Left lung (tissue), 10 donors: Measurements from ENCODE around the gene EFNA4. TPM values are rescaled to one million over a fixed set of nuclear protein-coding genes. Genes with fewer than 3 reads are reported as not detected.

Source experiments
- ATAC-seq: fragments of 200-7000 bp; cut with Tn5 transposase; one replicate; pipeline ENCODE4 v1.9.1; 2020; ENCODE audit warnings: moderate library complexity
- DNase-seq, 4 donors: peaks; one replicate each; pipeline ENCODE4 v3.0.0-alpha.2; 2013 to 2020
- H3K27ac ChIP-seq, 2 donors: fragments of 200-600 bp; sonication (generic) in 1 of 2; one replicate each; pipeline versions ENCODE4 v1.5.0 to v1.8.0; 2020 to 2021
- H3K27me3 ChIP-seq, 2 donors: fragments of 200-600 bp; sonication (generic) in 1 of 2; one replicate each; pipeline versions ENCODE4 v1.5.0 to v1.8.0; 2020 to 2021
- H3K36me3 ChIP-seq, 2 donors: fragments of 200-600 bp; sonication (generic) in 1 of 2; one replicate each; pipeline versions ENCODE4 v1.5.0 to v1.8.0; 2020 to 2021
- H3K4me1 ChIP-seq, 2 donors: fragments of 200-600 bp; one replicate each; pipeline ENCODE4 v1.8.0; 2021
- H3K4me3 ChIP-seq, 2 donors: fragments of 200-600 bp; sonication (generic) in 1 of 2; one replicate each; pipeline versions ENCODE4 v1.5.0 to v1.8.0; 2020 to 2021; ENCODE audit warnings: mild to moderate bottlenecking in 1 of 2
- H3K9me3 ChIP-seq, 2 donors: fragments of 200-600 bp; sonication (generic) in 1 of 2; one replicate each; pipeline versions ENCODE4 v1.5.0 to v1.8.0; 2020 to 2021
- CTCF ChIP-seq, 2 donors: fragments of 200-600 bp; sonication (generic) in 1 of 2; IDR thresholded peaks; one replicate each; pipeline versions ENCODE4 v1.5.0 to v1.8.0; 2021; ENCODE audit warnings: antibody characterized with exemption in 2 of 2
- intact Hi-C, 2 donors: fragments of 100-400 bp; cut with DNase I; formaldehyde crosslinking; loops; one replicate each; pipeline versions ENCODE4 v1.11.2 to v1.14.2; 2022
- polyA plus RNA-seq, 6 donors: library from polyadenylated mRNA; unstranded; fragments of 120-200 nt; gene quantifications; one replicate each; pipeline ENCODE4 v1.2.1, GENCODE V29; 2013; ENCODE audit not compliant: insufficient read length in 6 of 6
- total RNA-seq, 2 donors: library from RNA; stranded (reverse); fragmentation: NEBNext Ultra II Directional; extraction: Animal tissue kit (Norgen Biotek cat#: 25700); gene quantifications; one replicate each; pipeline ENCODE4 v1.2.1, GENCODE V29; 2021
- donor health status: DM: no; HTN: yes; CAD: no.
- donor health status: DM: no; HTN: no; CAD: no.

EFNA4 gene
- total and polyA plus RNA-seq, 8 donors: 8.6 to 23.1 (median 21.8) TPM

- peak overlapping the region; percentile 87 to 94 for H3K27ac ChIP-seq
- H3K9me3 ChIP-seq: no peaks in the 10 kb centered on the region
- ATAC-seq: peak; percentile 54
- no peaks in the 10 kb centered on the region for H3K36me3 ChIP-seq
- peaks cover 27 to 49% of the 10 kb centered on the region in 2 donors for H3K4me1 ChIP-seq
- no peak for TF ChIP-seq CTCF (IDR thresholded peaks at IDR 0.05)
- intact Hi-C loops: no loop called here
- peak overlapping the region; percentile 58 to 69 for H3K4me3 ChIP-seq
- peaks cover 34 to 40% of the 10 kb centered on the region in 2 donors for H3K27me3 ChIP-seq
- peak in 2 of 4 donors; percentile 80 to 88 for DNase-seq
These were observed 22.1 kb downstream of the EFNA4 start for GRCh38 chr1:155085504-155086127.

DNA sequence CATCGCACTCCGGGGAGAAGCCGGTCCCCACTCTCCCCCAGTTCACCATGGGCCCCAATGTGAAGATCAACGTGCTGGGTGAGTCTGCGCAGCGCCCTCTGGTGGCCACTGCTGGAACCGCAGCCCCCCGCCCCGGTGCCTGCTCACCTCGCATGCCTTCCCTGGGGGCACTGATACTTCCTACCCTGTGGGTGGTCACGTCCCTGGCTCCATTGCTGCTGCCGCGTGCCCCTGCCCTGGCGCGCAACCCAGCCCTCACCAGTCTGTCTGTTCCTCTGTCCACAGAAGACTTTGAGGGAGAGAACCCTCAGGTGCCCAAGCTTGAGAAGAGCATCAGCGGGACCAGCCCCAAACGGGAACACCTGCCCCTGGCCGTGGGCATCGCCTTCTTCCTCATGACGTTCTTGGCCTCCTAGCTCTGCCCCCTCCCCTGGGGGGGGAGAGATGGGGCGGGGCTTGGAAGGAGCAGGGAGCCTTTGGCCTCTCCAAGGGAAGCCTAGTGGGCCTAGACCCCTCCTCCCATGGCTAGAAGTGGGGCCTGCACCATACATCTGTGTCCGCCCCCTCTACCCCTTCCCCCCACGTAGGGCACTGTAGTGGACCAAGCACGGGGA is 22.7 kb downstream of the EFNA4 start:
- peaks cover 28 to 33% of the 10 kb centered on the region in 2 donors for H3K27me3 ChIP-seq
- TF ChIP-seq CTCF (IDR thresholded peaks at IDR 0.05): peak; percentile 99
- DNase-seq: peak in 3 of 4 donors; percentile 56 to 94 (median 68)
- H3K4me1 ChIP-seq: peaks cover 22 to 45% of the 10 kb centered on the region in 2 donors
- peak overlapping the region; percentile 58 to 69 for H3K4me3 ChIP-seq
- peak; percentile 45 for ATAC-seq
- intact Hi-C loops: no loop called here
- no peak overlapping the region for H3K27ac ChIP-seq
- no peaks in the 10 kb centered on the region for H3K9me3 ChIP-seq
- no peaks in the 10 kb centered on the region for H3K36me3 ChIP-seq

- Histone ChIP-seq H3K27me3 (peaks cover 20 to 26% of the 10 kb centered on the region in 2 donors), H3K27ac (no peak overlapping the region), H3K9me3 (no peaks in the 10 kb centered on the region), H3K36me3 (no peaks in the 10 kb centered on the region), H3K4me3 (no peak overlapping the region), H3K4me1 (peaks cover 20 to 43% of the 10 kb centered on the region in 2 donors)
- intact Hi-C loops: no loop called here
- ATAC-seq (no peak), DNase-seq (peak in 1 of 4 donors; percentile 47)
- no peak for TF ChIP-seq CTCF (IDR thresholded peaks at IDR 0.05)
These were observed 23.5 kb downstream of the EFNA4 start for GRCh38 chr1:155086856-155087535.

DNA sequence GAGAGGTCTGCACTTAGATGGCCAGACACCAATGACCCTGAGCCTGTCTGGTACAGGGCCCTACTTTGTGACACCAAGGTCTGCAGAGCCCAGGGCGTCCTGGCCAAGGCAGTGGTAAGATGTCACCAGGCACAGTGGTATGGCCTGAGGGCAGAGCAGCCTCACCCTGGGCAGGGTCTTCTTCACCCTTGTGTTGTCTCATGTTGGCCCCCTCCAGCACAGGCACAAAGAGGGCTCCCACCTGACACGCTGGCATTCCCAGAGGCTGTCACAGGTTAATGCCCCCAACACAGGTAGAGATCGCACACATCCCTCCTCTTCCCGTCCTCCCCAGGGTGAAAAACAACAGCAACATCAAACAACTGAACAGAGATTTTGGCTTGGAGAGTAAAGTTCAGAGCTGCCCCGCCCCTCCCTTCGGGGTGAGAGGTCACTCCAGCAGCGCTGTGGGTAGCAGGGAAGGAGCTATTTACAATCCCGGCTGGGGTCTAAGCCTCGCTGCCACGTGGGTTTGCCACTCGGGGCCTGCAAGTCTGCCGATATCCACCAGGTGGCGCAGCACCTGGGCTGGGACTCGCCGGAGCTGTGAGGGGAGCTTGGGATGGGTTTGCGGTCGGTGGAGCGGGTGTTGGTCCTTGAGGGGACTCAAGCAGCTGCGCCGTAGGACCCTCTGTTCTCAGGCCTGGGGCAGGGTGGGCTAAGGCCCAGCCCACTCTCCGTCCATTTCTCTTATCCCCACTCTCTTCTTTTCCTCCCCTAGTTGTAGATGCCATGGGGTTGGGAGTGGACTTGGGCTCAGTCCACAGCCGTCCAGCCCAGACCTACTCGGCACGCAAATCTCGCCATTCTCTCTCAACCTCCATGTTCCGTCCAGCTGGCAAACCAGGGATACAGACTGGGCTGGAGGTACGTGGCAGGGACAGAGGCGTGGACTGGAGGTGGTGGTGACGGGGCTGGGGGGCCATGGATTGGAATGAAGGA is 27.8 kb downstream of the EFNA4 start:
- peaks cover 11 to 23% of the 10 kb centered on the region in 2 donors for H3K4me1 ChIP-seq
- no peaks in the 10 kb centered on the region for H3K9me3 ChIP-seq
- ATAC-seq (peak; percentile 74), DNase-seq (peak in 3 of 4 donors; percentile 69 to 95 (median 87))
- intact Hi-C loops: loop anchor here in 1 of 2 donors (2.0 kb wide), 1 partner anchor 77 kb away; no protein-coding TSS in a partner anchor
- H3K27ac ChIP-seq: no peak overlapping the region
- peak; percentile 98 for TF ChIP-seq CTCF (IDR thresholded peaks at IDR 0.05)
- H3K27me3 ChIP-seq: no peaks in the 10 kb centered on the region
- H3K36me3 ChIP-seq: no peaks in the 10 kb centered on the region
- H3K4me3 ChIP-seq: no peak overlapping the region
